DMS153 (cell line): ENCODE results near the gene PIK3CA.
A peak's percentile ranks its signal among the peaks of the same experiment; 100 is the strongest.
"Not testable (repeated sequence)": the region's sequence is repeated elsewhere in the genome, so short reads cannot be mapped to it uniquely, and the experiment has no call there.

Source experiments
- DNase-seq: peaks from one replicate; lab custom pipeline; 2025; lab: John Stamatoyannopoulos, UW

Gene PIK3CA

GRCh38 chr3:179200790-179201189, 52.6 kb downstream of the PIK3CA start:
- DNase-seq: no peak

- not testable (repeated sequence) for DNase-seq
These were observed 67.4 kb downstream of the PIK3CA start for GRCh38 chr3:179215550-179215949.

GRCh38 chr3:179218213-179218612, 70.1 kb downstream of the PIK3CA start:
- DNase-seq: not testable (repeated sequence)

GRCh38 chr3:179223548-179223947, 75.4 kb downstream of the PIK3CA start:
- no peak for DNase-seq

- no peak for DNase-seq
These were observed 76.4 kb downstream of the PIK3CA start for GRCh38 chr3:179224584-179224983.

GRCh38 chr3:179227349-179227748, 79.2 kb downstream of the PIK3CA start:
- no peak for DNase-seq

- no peak for DNase-seq
These were observed 81.0 kb downstream of the PIK3CA start for GRCh38 chr3:179229177-179229576.

- no peak for DNase-seq
These were observed 84.9 kb downstream of the PIK3CA start for GRCh38 chr3:179233043-179233442.

- DNase-seq: no peak
These were observed 86.0 kb downstream of the PIK3CA start for GRCh38 chr3:179234199-179234598.

GRCh38 chr3:179236669-179237301, 88.6 kb downstream of the PIK3CA start:
- no peak for DNase-seq

GRCh38 chr3:179240299-179240698, 92.1 kb downstream of the PIK3CA start:
- not testable (repeated sequence) for DNase-seq

- not testable (repeated sequence) for DNase-seq
These were observed 94.7 kb downstream of the PIK3CA start for GRCh38 chr3:179242859-179243258.

- no peak for DNase-seq
These were observed 96.7 kb downstream of the PIK3CA start for GRCh38 chr3:179244878-179245277.

GRCh38 chr3:179247289-179248015, 99.3 kb downstream of the PIK3CA start:
- DNase-seq: no peak

GRCh38 chr3:179250803-179251476, 102.8 kb downstream of the PIK3CA start, which contains the start of gene KCNMB3:
Gene KCNMB3, minus strand, starts transcription at chr3:179251114. Its CDS starts 124 bp downstream, at chr3:179250990.
- no peak for DNase-seq

GRCh38 chr3:179256813-179257212, 108.7 kb downstream of the PIK3CA start:
- DNase-seq: no peak

GRCh38 chr3:179257742-179258141, 109.6 kb downstream of the PIK3CA start:
- DNase-seq: not testable (repeated sequence)

- DNase-seq: no peak
These were observed 110.7 kb downstream of the PIK3CA start for GRCh38 chr3:179258820-179259219.

GRCh38 chr3:179259959-179260756, 112.0 kb downstream of the PIK3CA start:
- DNase-seq: not testable (repeated sequence)

- DNase-seq: peak; percentile 22
These were observed 113.0 kb downstream of the PIK3CA start for GRCh38 chr3:179260949-179261765.

- no peak for DNase-seq
These were observed 115.0 kb downstream of the PIK3CA start for GRCh38 chr3:179263134-179263533.
